GM12878 (cell line): Measurements from ENCODE around the gene ARTN. TPM values are rescaled to one million over a fixed set of nuclear protein-coding genes. Genes with fewer than 3 reads are reported as not detected.

ENCODE experiments used
- ATAC-seq: fragments of 200-7000 bp; cut with Tn5 transposase; 3 replicates; pipeline ENCODE4 v1.9.1; 2020; ENCODE audit warnings: mild to moderate bottlenecking, moderate library complexity
- BruUV-seq: library from RNA; stranded (reverse); fragments of 400-500 nt; replicated peaks from 2 replicates; lab custom pipeline; 2021; lab: Mats Ljungman, UMichigan
- CTCF ChIA-PET: fragments of 300-600 bp; sonication (Branson Sonifier 250); formaldehyde crosslinking; extraction: SDS; loops from one replicate; lab custom pipeline; 2021; ENCODE audit warnings: inconsistent platforms; lab: Yijun Ruan, JAX
- POLR2A ChIA-PET: fragments of 350-600 bp; formaldehyde crosslinking; extraction: SDS; loops from one replicate; lab custom pipeline; 2021; ENCODE audit warnings: inconsistent platforms; lab: Charles Lee
- RAD21 ChIA-PET: fragments of 300-600 bp; sonication (Branson Sonifier 250); formaldehyde crosslinking; loops from one replicate; lab custom pipeline; 2023; ENCODE audit warnings: antibody characterized with exemption; ENCODE audit not compliant: unreplicated experiment; lab: Charles Lee
- SMC1A ChIA-PET: fragments of 300-600 bp; sonication (Branson Sonifier 250); formaldehyde crosslinking; loops from one replicate; lab custom pipeline; 2023; ENCODE audit not compliant: unreplicated experiment, uncharacterized antibody; lab: Charles Lee
- DNase-seq: peaks from one replicate; pipeline ENCODE4 v3.0.0-alpha.2; 2011; ENCODE audit warnings: low read depth, low spot score
- FAIRE-seq: peaks from 3 replicates; lab custom pipeline; 2011; peaks lifted over from hg19 to GRCh38; lab: Jason Lieb, UNC
- H2AFZ ChIP-seq: 2 replicates; pipeline ENCODE4 v1.6.0; 2011; ENCODE audit warnings: low read depth, low read length, control low read depth; ENCODE audit not compliant: control insufficient read depth
- H3K27ac ChIP-seq: 2 replicates; pipeline ENCODE4 v1.5.1; 2011; ENCODE audit warnings: control low read depth; ENCODE audit not compliant: control insufficient read depth, insufficient read depth
- H3K27me3 ChIP-seq, 2 experiments: replicated peaks in 1 of 2; 2 replicates each; pipeline versions ENCODE4 v1.6.0 to v1.6.1; 2011; ENCODE audit warnings: low read length in 1 of 2; ENCODE audit not compliant: control insufficient read depth in 2 of 2, insufficient read depth in 2 of 2
- H3K36me3 ChIP-seq, 2 experiments: 2 replicates each; pipeline ENCODE4 v1.5.1; 2011; ENCODE audit warnings: low read length in 1 of 2; ENCODE audit not compliant: control insufficient read depth in 2 of 2, insufficient read depth in 2 of 2
- H3K4me1 ChIP-seq: 2 replicates; pipeline ENCODE4 v1.6.1; 2011; ENCODE audit warnings: mild to moderate bottlenecking, low read length, moderate library complexity, mixed read lengths; ENCODE audit not compliant: control insufficient read depth, insufficient read depth
- H3K4me2 ChIP-seq: 2 replicates; pipeline ENCODE4 v1.6.0; 2011; ENCODE audit warnings: control low read depth; ENCODE audit not compliant: control insufficient read depth, insufficient read depth
- H3K4me3 ChIP-seq: fragments of 200-600 bp; sonication (generic); 2 replicates; pipeline ENCODE4 v1.5.1; 2016
- H3K79me2 ChIP-seq: 2 replicates; pipeline ENCODE4 v1.6.0; 2011; ENCODE audit warnings: low read length; ENCODE audit not compliant: control insufficient read depth, insufficient read depth
- H3K9ac ChIP-seq: 2 replicates; pipeline ENCODE4 v1.8.0; 2011; ENCODE audit warnings: low read length, control low read depth, mixed read lengths; ENCODE audit not compliant: control insufficient read depth, insufficient read depth
- H3K9me3 ChIP-seq: replicated peaks from 3 replicates; pipeline ENCODE4 v1.5.1; 2011; ENCODE audit warnings: mild to moderate bottlenecking, low read length; ENCODE audit not compliant: control insufficient read depth, insufficient read depth
- H4K20me1 ChIP-seq: 2 replicates; pipeline ENCODE4 v1.6.0; 2011; ENCODE audit not compliant: control insufficient read depth, insufficient read depth
- ATF3 ChIP-seq: IDR thresholded peaks from 2 replicates; pipeline ENCODE4 v1.6.1; 2011; ENCODE audit warnings: low read depth, mild to moderate bottlenecking, low read length, moderate library complexity, borderline replicate concordance; ENCODE audit errors: extremely low read depth
- ATF7 ChIP-seq: fragments of 450-650 bp; IDR thresholded peaks from 2 replicates; pipeline ENCODE4 v1.6.1; 2016; ENCODE audit warnings: low read depth, mild to moderate bottlenecking
- BCLAF1 ChIP-seq: fragments of 450-650 bp; IDR thresholded peaks from 2 replicates; pipeline ENCODE4 v1.6.1; 2017; ENCODE audit warnings: antibody characterized with exemption, mild to moderate bottlenecking, moderate library complexity
- BRCA1 ChIP-seq: IDR thresholded peaks from 2 replicates; pipeline ENCODE4 v1.6.1; 2011; ENCODE audit warnings: low read depth, low read length, improper control_type of control experiment
- CBX3 ChIP-seq: fragments of 200-600 bp; sonication (generic); IDR thresholded peaks from 2 replicates; pipeline ENCODE4 v1.6.1; 2016; ENCODE audit warnings: low read depth, borderline replicate concordance
- CEBPB ChIP-seq, 2 experiments: fragments of 150-350 bp in 1 of 2; IDR thresholded peaks; 2 replicates each; pipeline ENCODE4 v1.6.1; 2012 to 2014; ENCODE audit warnings: low read depth in 2 of 2, low read length in 2 of 2, borderline replicate concordance in 1 of 2, inconsistent platforms in 1 of 2
- CHD1 ChIP-seq: IDR thresholded peaks from 2 replicates; pipeline ENCODE4 v1.6.1; 2012; ENCODE audit warnings: low read depth, low read length, improper control_type of control experiment
- CREM ChIP-seq: IDR thresholded peaks from 2 replicates; pipeline ENCODE4 v1.6.1; 2014; ENCODE audit warnings: antibody characterized with exemption, low read depth
- CTCF ChIP-seq, 3 experiments: IDR thresholded peaks in 2 of 3; conservative IDR thresholded peaks in 1 of 3; 2 replicates each; pipeline ENCODE4 v1.5.1; 2011; ENCODE audit warnings: low read depth in 3 of 3, low read length in 3 of 3, mild to moderate bottlenecking in 3 of 3, control low read depth in 2 of 3, moderate library complexity in 2 of 3, inconsistent platforms in 1 of 3, mixed read lengths in 1 of 3; ENCODE audit not compliant: control insufficient read depth in 2 of 3, insufficient read depth in 1 of 3; ENCODE audit errors: extremely low read depth in 1 of 3
- EED ChIP-seq: sonication (generic); IDR thresholded peaks from 2 replicates; pipeline ENCODE4 v1.6.1; 2016; ENCODE audit warnings: antibody characterized with exemption, low read depth
- HDAC2 ChIP-seq: fragments of 200-600 bp; sonication (generic); IDR thresholded peaks from 2 replicates; pipeline ENCODE4 v1.6.1; 2017
- NBN ChIP-seq: fragments of 450-650 bp; IDR thresholded peaks from 2 replicates; pipeline ENCODE4 v1.6.1; 2016
- NFXL1 ChIP-seq: fragments of 450-650 bp; IDR thresholded peaks from 2 replicates; pipeline ENCODE4 v1.6.1; 2017; ENCODE audit warnings: antibody characterized with exemption, mild to moderate bottlenecking, borderline replicate concordance
- RBBP5 ChIP-seq: fragments of 200-600 bp; sonication (generic); conservative IDR thresholded peaks from 2 replicates; pipeline ENCODE4 v1.6.1; 2016
- RELB ChIP-seq: fragments of 450-650 bp; IDR thresholded peaks from 2 replicates; pipeline ENCODE4 v1.6.1; 2017; ENCODE audit warnings: low read depth, mild to moderate bottlenecking, moderate library complexity
- SMAD5 ChIP-seq: IDR thresholded peaks from 2 replicates; pipeline ENCODE4 v1.6.1; 2016; ENCODE audit warnings: antibody characterized with exemption, low read depth
- TBL1XR1 ChIP-seq: IDR thresholded peaks from 2 replicates; pipeline ENCODE4 v1.6.1; 2012; ENCODE audit warnings: low read depth, low read length, improper control_type of control experiment
- WGBS: methylation state at CpG from one replicate; pipeline ENCODE4 v1.1.6; 2016; ENCODE audit warnings: low lambda C conversion rate; ENCODE audit not compliant: insufficient replicate concordance, insufficient coverage; ENCODE audit errors: missing lambda C conversion rate; 5-methylcytosine and 5-hydroxymethylcytosine counted together
- in situ Hi-C: fragments of 300-500 bp; cut with MboI; formaldehyde crosslinking; loops from 9 replicates; pipeline ENCODE4 v1.14.3; 2018; ENCODE audit warnings: mixed read lengths
- intact Hi-C: fragments of 100-400 bp; cut with micrococcal nuclease; formaldehyde crosslinking; loops from one replicate; pipeline ENCODE4 v1.14.2; 2022; ENCODE audit not compliant: unreplicated experiment
- polyA plus RNA-seq, 11 experiments: library from polyadenylated mRNA; depleted of rRNA in 4 of 11; unstranded in 6 of 11; stranded (reverse) in 5 of 11; fragments of >200 nt; fragmentation: Nextera tagmentation in 4 of 11; fragmentation: Illumina TruSeq in 1 of 11; extraction: Ambion mirVana in 4 of 11; extraction: Trizol in 1 of 11; gene quantifications; 1 replicate in 1 of 11; 2 replicates in 10 of 11; pipeline versions ENCODE4 v1.2.1 to v1.2.3, GENCODE V29; 2011 to 2016; ENCODE audit warnings: inconsistent platforms in 2 of 11, missing spikeins in 2 of 11, low read depth in 1 of 11
- total RNA-seq, 4 experiments: library from RNA; depleted of rRNA in 3 of 4; stranded (reverse); fragments of >200 nt in 3 of 4; fragmentation: Illumina TruSeq in 1 of 4; extraction: Trizol in 1 of 4; gene quantifications; 2 replicates each; pipeline versions ENCODE4 v1.2.1 to v1.2.3, GENCODE V29; 2013 to 2021

The ARTN gene
- total and polyA plus RNA-seq, 10 of the 15 experiments (the other 5 are each of a cell fraction or from before 2014, with no cell fraction given) = 0.06 to 2.1 (median 0.34) TPM; not detected in 1

- POLR2A ChIA-PET = interaction anchor here (1.5 to 3.4 kb wide), 2 partner anchors 25 to 300 kb away, joined by 3 to 18 read pairs; partner anchors contain the start of genes ATP6V0B and KDM4A
- SMC1A ChIA-PET = interaction anchor here (1.2 kb wide), 1 partner anchor 101 kb away, joined by 4 read pairs; no protein-coding TSS in a partner anchor
- TF ChIP-seq SMAD5 (no peak), CBX3 (no peak), CHD1 (no peak), ATF7 (no peak), TBL1XR1 (no peak), CTCF (IDR thresholded peaks at IDR 0.05 in 2 of 3, conservative IDR thresholded peaks at IDR 0.05 in 1 of 3; ENCODE audit: control insufficient read depth in 2 of 3, extremely low read depth in 1 of 3, insufficient read depth in 1 of 3, low read depth in 3 of 3, low read length in 3 of 3) (no peak), EED (no peak), NFXL1 (no peak), BRCA1 (no peak), ATF3 (no peak), RBBP5 (no peak), CEBPB (IDR thresholded peaks at IDR 0.05; ENCODE audit: borderline replicate concordance in 1 of 2, low read depth in 2 of 2, low read length in 2 of 2) (no peak), BCLAF1 (no peak), CREM (no peak), NBN (no peak), HDAC2 (no peak), RELB (no peak)
Measured at GRCh38 chr1:43949678-43950077, 16.1 kb downstream of the ARTN start.

More at GRCh38 chr1:43949678-43950077, 16.1 kb downstream of the ARTN start:
- CTCF ChIA-PET = interaction anchor here (1.2 to 10.4 kb wide), 8 partner anchors 15 to 296 kb away, joined by 3 to 167 read pairs (median 4); partner anchors contain the start of genes ARTN and ATP6V0B
- peaks cover 10% of the 10 kb centered on the region for H3K4me1 ChIP-seq
- H3K27me3 ChIP-seq = no peaks in the 10 kb centered on the region
- BruUV-seq = no TSS peak
- no peak overlapping the region for H3K4me3 ChIP-seq
- RAD21 ChIA-PET = interaction anchor here (1.7 kb wide), 1 partner anchor 186 kb away, joined by 7 read pairs; no protein-coding TSS in a partner anchor
- H3K4me2 ChIP-seq = no peak overlapping the region
- no peak for ATAC-seq
- DNase-seq = no peak
- peaks cover 23% of the 10 kb centered on the region for H3K79me2 ChIP-seq
- no peak overlapping the region for H3K9ac ChIP-seq
- H3K9me3 ChIP-seq = no peaks in the 10 kb centered on the region
- H4K20me1 ChIP-seq = no peaks in the 10 kb centered on the region
- H2AFZ ChIP-seq = no peak overlapping the region
- in situ Hi-C loops (no loop called here), intact Hi-C loops (loop anchor here (5.0 kb wide), 2 partner anchors 88 to 242 kb away; partner anchors contain the start of gene ST3GAL3)
- 0 out of 4 replicates have a peak, but pooled peaks cover 0 to 4% of the 10 kb centered on the region in 2 experiments for H3K36me3 ChIP-seq
- no peak overlapping the region for H3K27ac ChIP-seq
- WGBS = 88% methylated on average over 13 of the region's 13 CpGs
- FAIRE-seq = no peak
